Transverse colon (tissue), 4 donors: ENCODE results near the gene SNTG2. TPM values are rescaled to one million over a fixed set of nuclear protein-coding genes. Genes with fewer than 3 reads are reported as not detected.

Source experiments
- DNase-seq: peaks from one replicate; pipeline ENCODE4 v3.0.0-alpha.2; 2019
- H3K27ac ChIP-seq, 4 donors: fragments of 200-600 bp; sonication (generic); 2 replicates each; pipeline ENCODE4 v1.5.1; 2016 to 2018; ENCODE audit warnings: inconsistent platforms in 4 of 4
- H3K27me3 ChIP-seq: fragments of 200-600 bp; sonication (generic); 2 replicates; pipeline ENCODE4 v1.5.1; 2017; ENCODE audit warnings: inconsistent platforms
- H3K36me3 ChIP-seq, 4 donors: fragments of 200-600 bp; sonication (generic); 2 replicates each; pipeline ENCODE4 v1.5.1; 2017 to 2019; ENCODE audit warnings: inconsistent platforms in 4 of 4
- H3K4me1 ChIP-seq, 4 donors: fragments of 200-600 bp; sonication (generic); 2 replicates each; pipeline ENCODE4 v1.5.1; 2017 to 2020; ENCODE audit warnings: inconsistent platforms in 4 of 4
- H3K4me3 ChIP-seq, 4 donors: fragments of 200-600 bp; sonication (generic); 1 replicate in 1 of 4; 2 replicates in 3 of 4; pipeline versions ENCODE4 v1.5.1 to v1.6.1; 2017 to 2019; ENCODE audit warnings: inconsistent platforms in 4 of 4
- H3K9me3 ChIP-seq, 2 donors: fragments of 200-600 bp; sonication (generic); 2 replicates each; pipeline ENCODE4 v1.5.1; 2017 to 2019; ENCODE audit warnings: inconsistent platforms in 2 of 2
- EP300 ChIP-seq: sonication (generic); formaldehyde crosslinking; IDR thresholded peaks from one replicate; pipeline ENCODE4 v1.6.1; 2017; ENCODE audit warnings: antibody characterized with exemption, low read depth
- POLR2A ChIP-seq: fragments of 450-650 bp; IDR thresholded peaks from one replicate; pipeline ENCODE4 v1.6.1; 2016; ENCODE audit warnings: antibody characterized with exemption, mild to moderate bottlenecking, moderate library complexity
- POLR2AphosphoS5 ChIP-seq, 3 donors: sonication (generic); formaldehyde crosslinking; IDR thresholded peaks; one replicate each; pipeline ENCODE4 v1.6.1; 2016; ENCODE audit warnings: antibody characterized with exemption in 3 of 3
- WGBS, 2 donors: methylation state at CpG; one replicate each; pipeline ENCODE4 v1.1.5; 2018; ENCODE audit warnings: low coverage in 1 of 2; 5-methylcytosine and 5-hydroxymethylcytosine counted together
- in situ Hi-C, 4 donors: fragments of 200-750 bp; cut with MboI; loops; one replicate each; pipeline versions ENCODE4 v1.15.0 to v1.15.1; 2017; ENCODE audit warnings: low sequenced_read_pairs in 3 of 4, low pct_ligation_motif_present in 1 of 4, low pct_unique_long_range_greater_than_20kb in 1 of 4
- intact Hi-C: fragments of 100-400 bp; cut with DNase I; formaldehyde crosslinking; loops from one replicate; pipeline ENCODE4 v1.15.1; 2023; ENCODE audit warnings: low total_unique reads
- total RNA-seq, 4 donors: library from RNA; depleted of rRNA; stranded (reverse); fragments of >200 nt; gene quantifications; one replicate each; pipeline ENCODE4 v1.1.0, GENCODE V29; 2016
- TF ChIP-seq, protein P1 (sequence below), 5 experiments: fragments of 200-600 bp in 3 of 5; fragments of 450-650 bp in 2 of 5; sonication (generic) in 3 of 5; IDR thresholded peaks; 1 replicate in 2 of 5; 2 replicates in 3 of 5; pipeline ENCODE4 v1.5.1; 2016 to 2017; ENCODE audit warnings: antibody characterized with exemption in 5 of 5, inconsistent platforms in 3 of 5, mild to moderate bottlenecking in 2 of 5, moderate library complexity in 1 of 5

Gene SNTG2
- total RNA-seq, 4 donors from 2014 or later, result 0.55 to 4.9 (median 1.5) TPM

DNA sequence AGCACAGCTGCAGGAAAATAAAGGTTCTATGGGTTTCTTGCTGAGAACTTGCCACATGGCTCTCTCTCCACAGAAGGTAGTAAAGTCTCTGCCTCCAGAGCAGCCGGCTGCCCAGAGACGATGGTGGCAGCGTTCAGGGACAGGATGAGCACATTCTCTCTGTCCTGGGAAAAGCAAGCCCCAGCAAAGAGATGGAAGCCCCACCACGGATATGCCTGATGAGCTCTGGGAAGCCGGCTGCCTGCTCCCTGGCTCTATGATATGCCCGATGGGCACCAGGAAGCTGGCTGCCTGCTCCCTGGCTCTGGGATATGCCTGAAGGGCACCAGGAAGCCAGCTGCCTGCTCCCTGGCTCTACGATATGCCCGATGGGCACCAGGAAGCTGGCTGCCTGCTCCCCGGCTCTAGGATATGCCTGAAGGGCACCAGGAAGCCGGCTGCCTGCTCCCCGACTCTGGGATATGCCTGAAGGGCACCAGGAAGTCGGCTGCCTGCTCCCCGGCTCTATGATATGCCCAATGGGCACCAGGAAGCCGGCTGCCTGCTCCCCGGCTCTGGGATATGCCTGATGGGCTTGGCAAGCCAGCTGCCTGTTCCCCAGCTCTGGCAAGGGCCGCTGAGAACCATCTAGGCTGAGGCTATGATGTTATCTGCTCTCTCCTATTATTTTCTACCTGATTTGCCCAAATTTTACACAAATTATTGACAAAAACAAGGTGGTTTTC is 21.5 kb upstream of the SNTG2 start:
- TF ChIP-seq EP300, result no peak
- TF ChIP-seq, protein P1, sequence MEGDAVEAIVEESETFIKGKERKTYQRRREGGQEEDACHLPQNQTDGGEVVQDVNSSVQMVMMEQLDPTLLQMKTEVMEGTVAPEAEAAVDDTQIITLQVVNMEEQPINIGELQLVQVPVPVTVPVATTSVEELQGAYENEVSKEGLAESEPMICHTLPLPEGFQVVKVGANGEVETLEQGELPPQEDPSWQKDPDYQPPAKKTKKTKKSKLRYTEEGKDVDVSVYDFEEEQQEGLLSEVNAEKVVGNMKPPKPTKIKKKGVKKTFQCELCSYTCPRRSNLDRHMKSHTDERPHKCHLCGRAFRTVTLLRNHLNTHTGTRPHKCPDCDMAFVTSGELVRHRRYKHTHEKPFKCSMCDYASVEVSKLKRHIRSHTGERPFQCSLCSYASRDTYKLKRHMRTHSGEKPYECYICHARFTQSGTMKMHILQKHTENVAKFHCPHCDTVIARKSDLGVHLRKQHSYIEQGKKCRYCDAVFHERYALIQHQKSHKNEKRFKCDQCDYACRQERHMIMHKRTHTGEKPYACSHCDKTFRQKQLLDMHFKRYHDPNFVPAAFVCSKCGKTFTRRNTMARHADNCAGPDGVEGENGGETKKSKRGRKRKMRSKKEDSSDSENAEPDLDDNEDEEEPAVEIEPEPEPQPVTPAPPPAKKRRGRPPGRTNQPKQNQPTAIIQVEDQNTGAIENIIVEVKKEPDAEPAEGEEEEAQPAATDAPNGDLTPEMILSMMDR (IDR thresholded peaks at IDR 0.05), result no peak
- TF ChIP-seq POLR2A, result no peak
- no peak for TF ChIP-seq POLR2AphosphoS5 (IDR thresholded peaks at IDR 0.05)
- Histone ChIP-seq H3K4me3 (no peak overlapping the region), H3K27me3 (no peaks in the 10 kb centered on the region), H3K27ac (no peak overlapping the region), H3K9me3 (no peaks in the 10 kb centered on the region), H3K4me1 (peaks cover 0 to 19% (median 3%) of the 10 kb centered on the region in 4 donors), H3K36me3 (no peaks in the 10 kb centered on the region)
- intact Hi-C loops, result no loop called here
- WGBS, 2 donors, result 75% methylated on average over 16 of the region's 16 CpGs; no CpG with 5 or more reads in 1 of the 2 donors
- DNase-seq, result no peak
- in situ Hi-C loops, result no loop called here

DNA sequence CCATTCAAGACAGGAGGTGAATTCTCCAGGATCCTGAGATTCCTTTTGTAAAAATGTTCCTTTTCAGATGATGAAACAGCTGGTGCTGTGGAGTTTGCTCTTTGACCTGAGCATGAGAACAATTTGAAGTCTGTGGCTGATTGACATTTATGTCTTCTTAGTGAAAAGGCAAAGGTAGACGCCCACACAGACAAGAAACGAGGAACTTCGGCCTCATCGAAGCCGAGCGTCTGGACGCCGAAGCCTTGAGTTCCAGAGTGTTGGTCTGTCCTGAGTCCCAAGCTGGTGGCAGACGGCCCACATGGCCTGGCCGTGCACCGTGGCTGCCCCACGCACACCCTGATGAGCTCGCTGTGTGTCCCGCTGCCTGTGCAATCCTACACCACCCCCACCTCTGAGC is 20.7 kb upstream of the SNTG2 start:
- intact Hi-C loops, result no loop called here
- H3K4me3 ChIP-seq, result no peak overlapping the region
- H3K27ac ChIP-seq, result no peak overlapping the region
- H3K36me3 ChIP-seq, result no peaks in the 10 kb centered on the region
- peaks cover 0 to 19% (median 3%) of the 10 kb centered on the region in 4 donors for H3K4me1 ChIP-seq
- H3K27me3 ChIP-seq, result no peaks in the 10 kb centered on the region
- TF ChIP-seq, protein P1 (IDR thresholded peaks at IDR 0.05), result no peak
- TF ChIP-seq POLR2A (no peak), POLR2AphosphoS5 (IDR thresholded peaks at IDR 0.05) (no peak), EP300 (no peak)
- WGBS, 2 donors, result 84% methylated on average over 14 of the region's 14 CpGs; no CpG with 5 or more reads in 1 of the 2 donors
- H3K9me3 ChIP-seq, result no peaks in the 10 kb centered on the region
- DNase-seq, result no peak
- in situ Hi-C loops, result no loop called here

DNA sequence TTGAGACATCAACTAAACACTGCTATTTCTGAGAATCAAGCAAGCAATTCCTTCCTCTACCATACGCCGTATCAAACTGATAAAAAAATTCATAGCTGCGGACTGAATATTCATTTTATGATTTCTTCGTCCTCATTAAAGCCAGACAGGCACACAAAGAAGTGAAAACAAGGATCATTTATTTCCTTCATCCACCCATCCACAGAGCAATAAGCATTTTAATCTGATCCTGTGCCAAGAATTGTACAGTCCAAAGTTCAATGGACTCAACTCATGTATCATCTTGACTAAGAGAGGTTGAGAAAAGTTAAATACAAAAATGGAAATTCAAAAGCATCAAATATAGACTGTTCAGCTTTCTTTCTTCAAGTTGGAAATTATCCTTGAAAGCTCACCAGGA is 19.7 kb upstream of the SNTG2 start:
- H3K27me3 ChIP-seq, result no peaks in the 10 kb centered on the region
- WGBS, 2 donors, result 48 to 49% methylated on average over 4 of the region's 4 CpGs
- H3K9me3 ChIP-seq, result no peaks in the 10 kb centered on the region
- intact Hi-C loops (no loop called here), in situ Hi-C loops (no loop called here)
- H3K4me3 ChIP-seq, result no peak overlapping the region
- H3K36me3 ChIP-seq, result no peaks in the 10 kb centered on the region
- peaks cover 0 to 19% (median 3%) of the 10 kb centered on the region in 4 donors for H3K4me1 ChIP-seq
- H3K27ac ChIP-seq, result peak overlapping the region in 1 of 4 donors; percentile 5
- no peak for DNase-seq
- TF ChIP-seq, protein P1 (IDR thresholded peaks at IDR 0.05), result no peak
- no peak for TF ChIP-seq POLR2AphosphoS5 (IDR thresholded peaks at IDR 0.05)
- TF ChIP-seq POLR2A, result no peak
- no peak for TF ChIP-seq EP300

DNA sequence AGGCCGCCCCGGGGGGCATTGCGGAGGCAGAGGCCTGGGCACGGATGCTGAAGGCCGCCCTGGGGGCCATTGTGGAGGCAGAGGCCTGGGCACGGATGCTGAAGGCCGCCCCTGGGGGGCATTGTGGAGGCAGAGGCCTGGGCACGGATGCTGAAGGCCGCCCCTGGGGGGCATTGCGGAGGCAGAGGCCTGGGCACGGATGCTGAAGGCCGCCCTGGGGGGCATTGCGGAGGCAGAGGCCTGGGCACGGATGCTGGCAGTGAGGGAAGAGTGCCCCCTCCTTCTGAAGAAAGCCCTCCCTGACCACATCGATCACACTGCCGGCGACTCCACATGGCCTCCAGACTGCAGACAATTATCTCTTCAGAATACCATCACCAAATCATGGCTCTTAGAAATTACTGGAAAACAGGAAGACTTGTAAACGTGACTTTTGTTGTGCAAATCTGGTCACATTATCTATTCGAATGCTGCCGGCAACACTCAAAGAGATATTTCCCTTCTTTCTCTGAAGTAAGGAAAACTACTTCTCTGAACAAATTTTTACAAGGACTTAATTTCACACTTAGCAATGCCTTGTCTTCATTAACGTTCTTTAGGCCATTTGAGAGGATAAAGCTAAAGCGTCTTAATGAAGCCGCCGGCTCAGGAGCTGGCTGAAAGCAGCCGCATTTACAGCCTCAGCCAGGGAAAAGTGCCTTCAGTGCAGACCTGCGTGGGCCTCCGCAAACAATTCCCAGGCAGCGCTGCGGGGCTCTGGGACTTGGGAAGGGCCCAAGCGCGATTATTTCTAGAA is 18.1 kb upstream of the SNTG2 start:
- WGBS, 2 donors, result 76 to 81% methylated on average over 17 to 24 of the region's 31 CpGs
- Histone ChIP-seq H3K27me3 (no peaks in the 10 kb centered on the region), H3K36me3 (no peaks in the 10 kb centered on the region), H3K27ac (no peak overlapping the region), H3K4me3 (no peak overlapping the region), H3K4me1 (peaks cover 0 to 19% (median 3%) of the 10 kb centered on the region in 4 donors), H3K9me3 (no peaks in the 10 kb centered on the region)
- no peak for DNase-seq
- in situ Hi-C loops, result no loop called here
- no peak for TF ChIP-seq EP300
- intact Hi-C loops, result no loop called here
